ENCODE results near the gene CRB2. TPM values are rescaled to one million over a fixed set of nuclear protein-coding genes. Genes with fewer than 3 reads are reported as not detected.

CRB2 gene
- total RNA-seq, result not detected
- long read RNA-seq, result 0 reads

DNA sequence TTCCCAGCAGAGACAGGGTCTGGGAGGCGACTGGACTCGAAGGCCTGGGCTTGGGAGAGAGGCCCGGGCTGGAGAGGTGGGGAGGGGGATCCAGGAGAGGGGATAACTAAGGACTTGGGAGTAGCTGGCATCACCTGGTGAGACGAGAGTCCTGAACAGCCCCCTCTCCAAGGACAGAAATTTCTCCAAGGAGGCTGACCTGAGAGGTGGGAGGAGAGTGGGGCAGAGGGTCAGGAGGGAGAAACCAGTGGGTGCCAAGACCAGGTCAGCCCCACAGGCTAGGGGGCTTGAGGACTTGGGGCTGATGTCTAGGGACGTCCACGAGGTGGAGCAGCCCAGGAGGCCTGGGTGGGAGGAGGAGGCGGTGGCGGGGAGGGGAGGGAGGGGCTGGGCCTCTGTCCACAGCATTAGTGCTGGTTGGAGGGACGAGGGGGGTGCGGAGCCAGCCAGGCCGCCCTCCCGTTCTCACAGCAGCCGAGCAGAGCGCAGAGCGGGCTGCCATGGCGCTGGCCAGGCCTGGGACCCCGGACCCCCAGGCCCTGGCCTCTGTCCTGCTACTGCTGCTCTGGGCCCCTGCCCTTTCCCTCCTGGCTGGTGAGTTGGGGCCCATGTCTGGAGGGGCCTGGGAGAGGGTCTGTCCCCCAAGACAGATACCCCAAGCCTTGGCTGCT, at the start of gene CRB2:
CRB2 (plus strand) TSS at position 437 of the 671 bp plus-strand sequence; CDS start at position 501, 64 bp downstream.
- TF ChIP-seq, protein P1, sequence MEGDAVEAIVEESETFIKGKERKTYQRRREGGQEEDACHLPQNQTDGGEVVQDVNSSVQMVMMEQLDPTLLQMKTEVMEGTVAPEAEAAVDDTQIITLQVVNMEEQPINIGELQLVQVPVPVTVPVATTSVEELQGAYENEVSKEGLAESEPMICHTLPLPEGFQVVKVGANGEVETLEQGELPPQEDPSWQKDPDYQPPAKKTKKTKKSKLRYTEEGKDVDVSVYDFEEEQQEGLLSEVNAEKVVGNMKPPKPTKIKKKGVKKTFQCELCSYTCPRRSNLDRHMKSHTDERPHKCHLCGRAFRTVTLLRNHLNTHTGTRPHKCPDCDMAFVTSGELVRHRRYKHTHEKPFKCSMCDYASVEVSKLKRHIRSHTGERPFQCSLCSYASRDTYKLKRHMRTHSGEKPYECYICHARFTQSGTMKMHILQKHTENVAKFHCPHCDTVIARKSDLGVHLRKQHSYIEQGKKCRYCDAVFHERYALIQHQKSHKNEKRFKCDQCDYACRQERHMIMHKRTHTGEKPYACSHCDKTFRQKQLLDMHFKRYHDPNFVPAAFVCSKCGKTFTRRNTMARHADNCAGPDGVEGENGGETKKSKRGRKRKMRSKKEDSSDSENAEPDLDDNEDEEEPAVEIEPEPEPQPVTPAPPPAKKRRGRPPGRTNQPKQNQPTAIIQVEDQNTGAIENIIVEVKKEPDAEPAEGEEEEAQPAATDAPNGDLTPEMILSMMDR (IDR thresholded peaks at IDR 0.05), result no peak
- TF ChIP-seq POLR2A (IDR thresholded peaks at IDR 0.05), result no peak
- H3K9me3 ChIP-seq, result no peaks in the 10 kb centered on the region
- H3K27me3 ChIP-seq, result no peaks in the 10 kb centered on the region
- ATAC-seq (no peak), DNase-seq (no peak)
- WGBS (ENCODE audit: insufficient coverage, low coverage, low lambda C conversion rate, missing lambda C conversion rate), result 56% methylated on average over 4 of the region's 17 CpGs
- no peaks in the 10 kb centered on the region for H3K36me3 ChIP-seq
- no peak within 1 kb of the TSS for H3K4me3 ChIP-seq
- peaks cover 0 to 6% (median 0%) of the 10 kb centered on the region in 4 donors for H3K4me1 ChIP-seq
- no peak within 1 kb of the TSS for H3K27ac ChIP-seq
- intact Hi-C loops (cut with DNase I), result no loop called here

DNA sequence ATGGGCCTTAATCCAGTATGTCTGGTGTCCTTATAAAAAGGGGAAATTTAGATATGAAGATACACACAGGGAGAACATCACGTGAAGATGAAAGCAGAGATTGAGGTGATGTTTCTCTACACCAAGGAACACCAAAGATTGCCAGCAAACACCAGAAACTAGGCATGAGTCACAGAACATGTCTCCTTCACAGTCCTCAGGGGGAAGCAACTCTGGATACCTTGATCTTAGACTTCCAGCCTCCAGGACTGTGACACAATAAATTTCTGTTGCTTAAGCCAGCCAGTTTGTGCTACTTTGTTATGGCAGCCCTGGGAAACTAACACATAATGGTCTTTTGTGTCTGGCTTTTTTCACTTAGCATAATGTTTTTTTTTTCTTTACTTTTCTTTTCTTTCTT, 46.4 kb upstream of the CRB2 start:
- DNase-seq (no peak), ATAC-seq (no peak)
- TF ChIP-seq, protein P1 (IDR thresholded peaks at IDR 0.05), result no peak
- no peak for TF ChIP-seq POLR2A (IDR thresholded peaks at IDR 0.05)
- H3K36me3 ChIP-seq, result no peaks in the 10 kb centered on the region
- H3K27me3 ChIP-seq, result no peaks in the 10 kb centered on the region
- WGBS (ENCODE audit: insufficient coverage, low coverage, low lambda C conversion rate, missing lambda C conversion rate), result 75% methylated on average over 1 of the region's 1 CpG
- no peak overlapping the region for H3K27ac ChIP-seq
- no peak overlapping the region for H3K4me3 ChIP-seq
- intact Hi-C loops (cut with DNase I), result no loop called here
- no peaks in the 10 kb centered on the region for H3K9me3 ChIP-seq
- H3K4me1 ChIP-seq, result peaks cover 0 to 9% (median 3%) of the 10 kb centered on the region in 4 donors

DNA sequence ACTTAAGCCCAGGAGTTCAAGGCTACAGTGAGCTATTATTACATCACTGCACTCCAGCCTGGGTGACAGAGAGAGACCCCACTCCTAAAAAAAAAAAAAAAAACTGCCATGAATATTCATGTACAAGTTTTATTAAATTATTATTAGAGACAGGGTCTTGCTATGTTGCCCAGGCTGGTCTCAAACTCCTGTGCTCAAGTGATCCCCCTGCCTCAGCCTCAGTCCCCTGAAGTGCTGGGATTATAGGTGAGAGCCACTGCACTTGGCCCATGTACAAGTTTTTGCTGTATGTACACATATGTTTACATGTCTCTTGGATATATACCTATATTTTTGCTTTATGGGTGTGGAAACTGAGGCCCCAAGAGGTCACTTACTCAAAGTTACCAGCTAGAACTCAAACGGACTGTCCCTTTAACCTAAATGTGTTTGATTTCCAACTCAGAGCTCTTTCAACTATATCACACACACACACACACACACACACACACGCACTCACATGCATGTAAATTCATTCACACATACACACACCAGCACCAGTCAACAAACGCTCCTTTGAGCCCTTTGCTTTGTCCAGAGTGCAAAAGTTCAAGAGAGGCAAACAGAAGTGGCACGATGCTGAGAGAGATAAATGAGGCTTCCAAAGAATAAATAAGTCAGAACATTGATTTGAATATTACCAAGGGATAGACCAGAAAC, 45.3 kb upstream of the CRB2 start:
- H3K27ac ChIP-seq, result no peak overlapping the region
- H3K4me1 ChIP-seq, result peaks cover 0 to 9% (median 3%) of the 10 kb centered on the region in 4 donors
- no peaks in the 10 kb centered on the region for H3K27me3 ChIP-seq
- TF ChIP-seq POLR2A (IDR thresholded peaks at IDR 0.05), result no peak
- TF ChIP-seq, protein P1 (IDR thresholded peaks at IDR 0.05), result no peak
- H3K36me3 ChIP-seq, result no peaks in the 10 kb centered on the region
- peak; percentile 67 to 87 (median 76) for ATAC-seq
- no peak overlapping the region for H3K4me3 ChIP-seq
- no peaks in the 10 kb centered on the region for H3K9me3 ChIP-seq
- 22% methylated on average over 4 of the region's 4 CpGs for WGBS (ENCODE audit: insufficient coverage, low coverage, low lambda C conversion rate, missing lambda C conversion rate)
- DNase-seq, result no peak
- intact Hi-C loops (cut with DNase I), result no loop called here

DNA sequence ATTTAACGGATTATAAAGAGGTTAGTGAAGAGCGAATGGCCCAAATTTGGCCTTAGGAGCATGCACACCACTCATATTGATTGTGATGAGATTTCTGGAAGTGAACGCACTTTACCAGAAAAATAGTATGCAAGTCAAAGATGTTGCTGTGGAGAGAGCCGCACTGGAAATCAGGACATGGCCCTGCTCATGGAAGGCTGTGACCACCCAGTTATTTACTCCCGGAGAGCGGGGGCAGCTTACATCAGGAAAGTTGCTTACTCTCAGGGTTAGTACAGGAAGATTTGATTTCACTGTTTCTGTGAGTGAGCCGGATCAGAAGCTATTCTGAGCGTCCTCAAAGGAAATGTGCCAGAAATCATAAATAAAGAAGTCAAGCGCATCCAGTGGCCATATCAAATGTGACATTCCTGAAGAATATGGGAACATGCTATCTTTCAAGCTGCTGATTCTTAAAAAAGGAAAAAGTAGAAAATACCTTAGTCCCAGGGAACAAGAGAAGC, 44.7 kb upstream of the CRB2 start:
- TF ChIP-seq POLR2A (IDR thresholded peaks at IDR 0.05), result no peak
- TF ChIP-seq, protein P1 (IDR thresholded peaks at IDR 0.05), result no peak
- intact Hi-C loops (cut with DNase I), result no loop called here
- peak in 3 of 4 donors; percentile 21 to 28 (median 22) for ATAC-seq
- H3K4me3 ChIP-seq, result no peak overlapping the region
- H3K36me3 ChIP-seq, result no peaks in the 10 kb centered on the region
- WGBS (ENCODE audit: insufficient coverage, low coverage, low lambda C conversion rate, missing lambda C conversion rate), result 30% methylated on average over 9 of the region's 9 CpGs
- H3K9me3 ChIP-seq, result no peaks in the 10 kb centered on the region
- DNase-seq, result no peak
- H3K27me3 ChIP-seq, result no peaks in the 10 kb centered on the region
- peaks cover 0 to 12% (median 3%) of the 10 kb centered on the region in 4 donors for H3K4me1 ChIP-seq
- no peak overlapping the region for H3K27ac ChIP-seq
